ENCODE measurements around the gene PAGR1.
"Not testable (repeated sequence)": the region's sequence is repeated elsewhere in the genome, so short reads cannot be mapped to it uniquely, and the experiment has no call there.

The PAGR1 gene

GRCh38 chr16:29784901-29785500 is 31.0 kb upstream of the PAGR1 start:
- no peak overlapping the region for H3K4me3 ChIP-seq
- H3K9me3 ChIP-seq, result no peaks in the 10 kb centered on the region
- H3K36me3 ChIP-seq (replicated peaks), result no peaks in the 10 kb centered on the region
- peaks cover 6% of the 10 kb centered on the region; the same call in 1 of the 2 replicates for H3K4me1 ChIP-seq
- no peak for DNase-seq (ENCODE audit: low spot score in 2 of 2)
- in situ Hi-C loops (cut with MboI; ENCODE audit: low sequenced_read_pairs), result no loop called here
- H3K27me3 ChIP-seq (ENCODE audit: low read depth), result no peaks in the 10 kb centered on the region

GRCh38 chr16:29787155-29787554 is 28.8 kb upstream of the PAGR1 start:
- H3K4me1 ChIP-seq; in situ Hi-C loops (cut with MboI; ENCODE audit: low sequenced_read_pairs); H3K36me3 ChIP-seq (replicated peaks); DNase-seq (ENCODE audit: low spot score in 2 of 2); H3K4me3 ChIP-seq; H3K27me3 ChIP-seq (ENCODE audit: low read depth); H3K9me3 ChIP-seq: not testable (repeated sequence)

- Histone ChIP-seq H3K36me3 (replicated peaks) (peaks cover 21% of the 10 kb centered on the region), H3K9me3 (no peaks in the 10 kb centered on the region), H3K27me3 (ENCODE audit: low read depth) (no peaks in the 10 kb centered on the region), H3K4me1 (peaks cover 11% of the 10 kb centered on the region), H3K4me3 (peak overlapping the region; percentile 81)
- no peak for DNase-seq (ENCODE audit: low spot score in 2 of 2)
- in situ Hi-C loops (cut with MboI; ENCODE audit: low sequenced_read_pairs), result no loop called here
These were observed 26.2 kb upstream of the PAGR1 start for GRCh38 chr16:29789775-29790182.

DNA sequence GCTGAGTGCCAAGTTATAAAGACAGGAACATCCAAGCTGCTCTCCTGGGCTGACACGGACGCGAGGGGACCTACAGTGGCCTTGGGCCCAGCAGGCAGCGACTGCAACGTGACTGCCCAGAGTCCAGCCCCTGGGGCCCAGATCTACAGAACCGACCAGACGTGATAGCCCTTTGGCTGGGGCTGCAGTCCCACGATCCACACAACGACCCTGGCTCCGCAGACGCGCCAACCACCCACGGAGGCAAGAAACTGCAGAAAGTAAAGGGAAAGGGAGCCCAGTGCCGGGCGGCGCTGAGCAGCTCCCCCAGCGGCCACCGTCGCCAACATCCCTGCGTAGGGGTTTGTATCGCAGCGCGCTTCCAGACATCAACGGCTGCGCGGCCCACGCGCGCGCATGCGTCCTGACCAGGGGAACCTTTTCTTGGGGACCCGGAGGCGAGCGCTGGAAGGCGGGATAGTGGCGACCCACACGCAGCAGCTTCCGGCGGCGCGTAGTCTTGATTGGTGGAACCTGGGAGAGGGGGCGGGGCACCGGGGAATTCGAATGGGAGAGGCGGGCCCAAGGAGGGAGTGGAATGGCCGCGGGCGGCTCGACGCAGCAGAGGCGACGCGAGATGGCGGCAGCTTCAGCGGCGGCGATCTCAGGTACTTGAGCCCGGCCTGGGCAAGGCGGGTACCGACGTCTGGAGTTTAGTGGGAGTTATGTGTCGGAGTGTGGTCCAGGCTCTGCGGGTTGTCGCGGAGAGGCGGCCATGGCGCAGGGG is 25.6 kb upstream of the PAGR1 start, which contains the start of gene KIF22:
KIF22 (plus strand) TSS at position 569 of the 766 bp plus-strand sequence; CDS start at position 578, 9 bp downstream.
- Histone ChIP-seq H3K4me3 (peak within 1 kb of the TSS; percentile 81), H3K36me3 (replicated peaks) (peaks cover 27% of the 10 kb centered on the region), H3K27me3 (ENCODE audit: low read depth) (no peaks in the 10 kb centered on the region), H3K4me1 (peaks cover 11% of the 10 kb centered on the region), H3K9me3 (no peaks in the 10 kb centered on the region)
- in situ Hi-C loops (cut with MboI; ENCODE audit: low sequenced_read_pairs), result no loop called here
- DNase-seq (ENCODE audit: low spot score in 2 of 2), result peak; percentile 97 to 100

DNA sequence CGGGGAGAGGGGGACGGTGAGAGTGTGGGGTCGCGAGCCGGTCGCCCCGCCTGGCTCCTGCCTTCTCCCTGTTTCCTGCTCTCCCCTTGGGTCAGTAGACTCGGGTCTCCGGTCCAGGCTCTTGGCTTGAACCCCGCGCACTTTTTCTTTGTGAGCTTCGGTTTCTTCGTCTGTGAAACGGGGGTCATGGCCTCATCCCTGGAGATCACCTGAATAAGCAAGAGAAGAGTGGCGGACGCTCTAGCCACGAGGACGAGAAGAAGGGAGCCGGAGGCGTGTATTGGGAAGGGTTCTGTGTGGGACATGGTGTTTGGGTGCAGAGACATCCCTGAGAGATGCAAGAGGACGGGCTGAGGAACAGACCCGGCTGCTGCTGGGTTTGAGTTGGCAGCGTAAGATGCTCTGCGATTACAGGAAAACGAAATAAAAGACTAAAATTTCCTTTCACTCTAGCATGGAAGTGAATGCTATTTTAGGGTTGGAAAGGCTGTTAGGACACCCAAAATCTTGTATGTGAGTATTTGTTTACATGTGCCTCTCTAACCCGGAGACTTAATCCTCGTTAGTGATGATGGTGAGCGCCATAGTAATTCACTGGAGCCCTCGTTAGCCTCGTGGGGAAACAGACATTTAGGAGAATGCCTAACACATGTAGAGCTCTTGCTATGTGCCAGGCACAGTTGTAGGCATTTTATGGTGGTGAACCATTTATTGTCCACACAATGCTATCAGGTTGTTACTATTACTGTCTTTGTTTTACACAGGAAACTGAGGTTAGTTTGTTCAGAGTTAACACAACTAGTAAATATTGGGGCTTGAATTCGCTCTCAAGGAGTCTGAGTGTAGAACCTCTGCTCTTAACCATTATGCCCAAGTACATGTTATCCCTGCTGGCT is 24.8 kb upstream of the PAGR1 start:
- Histone ChIP-seq H3K27me3 (ENCODE audit: low read depth) (no peaks in the 10 kb centered on the region), H3K9me3 (no peaks in the 10 kb centered on the region), H3K4me3 (peak overlapping the region; percentile 81), H3K4me1 (peaks cover 11% of the 10 kb centered on the region), H3K36me3 (replicated peaks) (peaks cover 28% of the 10 kb centered on the region)
- in situ Hi-C loops (cut with MboI; ENCODE audit: low sequenced_read_pairs), result no loop called here
- peak in 1 of 2 experiments; percentile 12 for DNase-seq (ENCODE audit: low spot score in 2 of 2)

- peaks cover 35% of the 10 kb centered on the region for H3K36me3 ChIP-seq (replicated peaks)
- DNase-seq (ENCODE audit: low spot score in 2 of 2), result peak in 1 of 2 experiments; percentile 28
These were observed 23.8 kb upstream of the PAGR1 start for GRCh38 chr16:29791845-29792807.

DNA sequence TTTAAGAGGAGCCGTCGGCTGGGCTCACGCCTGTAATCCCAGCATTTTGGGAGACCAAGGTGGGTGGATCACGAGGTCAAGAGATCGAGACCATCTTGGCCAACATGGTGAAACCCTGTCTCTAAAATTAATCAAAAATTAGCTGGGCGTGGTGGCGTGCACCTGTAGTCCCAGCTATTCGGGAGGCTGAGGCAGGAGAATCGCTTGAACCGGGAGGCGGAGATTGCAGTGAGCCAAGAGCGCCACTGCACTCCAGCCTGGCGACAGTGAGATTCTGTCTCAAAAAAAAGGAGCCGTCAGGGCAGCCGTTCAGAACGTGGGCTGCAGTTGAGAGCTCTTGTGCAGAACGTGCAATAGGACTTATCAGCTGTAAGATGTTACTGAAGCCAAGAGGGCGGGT is 22.8 kb upstream of the PAGR1 start:
- Histone ChIP-seq H3K36me3 (replicated peaks) (peaks cover 45% of the 10 kb centered on the region), H3K4me1 (peaks cover 11% of the 10 kb centered on the region)
- H3K27me3 ChIP-seq (ENCODE audit: low read depth); in situ Hi-C loops (cut with MboI; ENCODE audit: low sequenced_read_pairs); H3K9me3 ChIP-seq; DNase-seq (ENCODE audit: low spot score in 2 of 2); H3K4me3 ChIP-seq: not testable (repeated sequence)

More at GRCh38 chr16:29791845-29792807, 23.8 kb upstream of the PAGR1 start:
- in situ Hi-C loops (cut with MboI; ENCODE audit: low sequenced_read_pairs), result no loop called here
- Histone ChIP-seq H3K4me1 (peaks cover 11% of the 10 kb centered on the region), H3K9me3 (no peaks in the 10 kb centered on the region), H3K27me3 (ENCODE audit: low read depth) (no peaks in the 10 kb centered on the region), H3K4me3 (peak overlapping the region; percentile 81)

- Histone ChIP-seq H3K4me1 (peaks cover 11% of the 10 kb centered on the region), H3K4me3 (no peak overlapping the region), H3K27me3 (ENCODE audit: low read depth) (no peaks in the 10 kb centered on the region), H3K36me3 (replicated peaks) (peaks cover 56% of the 10 kb centered on the region), H3K9me3 (no peaks in the 10 kb centered on the region)
- no peak for DNase-seq (ENCODE audit: low spot score in 2 of 2)
- in situ Hi-C loops (cut with MboI; ENCODE audit: low sequenced_read_pairs), result no loop called here
These were observed 21.7 kb upstream of the PAGR1 start for GRCh38 chr16:29794231-29794710.

- Histone ChIP-seq H3K27me3 (ENCODE audit: low read depth) (no peaks in the 10 kb centered on the region), H3K4me1 (peaks cover 11% of the 10 kb centered on the region), H3K4me3 (no peak overlapping the region), H3K9me3 (no peaks in the 10 kb centered on the region), H3K36me3 (replicated peaks) (peaks cover 76% of the 10 kb centered on the region)
- no peak for DNase-seq (ENCODE audit: low spot score in 2 of 2)
- in situ Hi-C loops (cut with MboI; ENCODE audit: low sequenced_read_pairs), result no loop called here
These were observed 13.5 kb upstream of the PAGR1 start for GRCh38 chr16:29802416-29802935.

- in situ Hi-C loops (cut with MboI; ENCODE audit: low sequenced_read_pairs), result no loop called here
- Histone ChIP-seq H3K36me3 (replicated peaks) (peaks cover 76% of the 10 kb centered on the region), H3K9me3 (no peaks in the 10 kb centered on the region), H3K27me3 (ENCODE audit: low read depth) (no peaks in the 10 kb centered on the region), H3K4me3 (no peak overlapping the region), H3K4me1 (peaks cover 11% of the 10 kb centered on the region)
- DNase-seq (ENCODE audit: low spot score in 2 of 2), result no peak
These were observed 11.9 kb upstream of the PAGR1 start for GRCh38 chr16:29804020-29804419.

GRCh38 chr16:29804455-29805231 is 11.3 kb upstream of the PAGR1 start:
- peak overlapping the region; percentile 47 for H3K4me3 ChIP-seq
- H3K36me3 ChIP-seq (replicated peaks), result peaks cover 75% of the 10 kb centered on the region
- H3K4me1 ChIP-seq, result peaks cover 14% of the 10 kb centered on the region
- in situ Hi-C loops (cut with MboI; ENCODE audit: low sequenced_read_pairs), result no loop called here
- peak; percentile 19 to 53 for DNase-seq (ENCODE audit: low spot score in 2 of 2)
- H3K9me3 ChIP-seq, result no peaks in the 10 kb centered on the region
- H3K27me3 ChIP-seq (ENCODE audit: low read depth), result no peaks in the 10 kb centered on the region

Measured in HAP-1 (cell line).